Measurements from ENCODE around the gene NDRG3.

Gene NDRG3

GRCh38 chr20:36605399-36606157 is 140.3 kb downstream of the NDRG3 start, which contains the start of gene RAB5IF:
Gene RAB5IF (plus strand): TSS chr20:36605779. CDS start chr20:36605952, 173 bp downstream.
- DNase-seq = peak; percentile 100

GRCh38 chr20:36604952-36605398 is 140.9 kb downstream of the NDRG3 start:
- no peak for DNase-seq
